Loucy (cell line): ENCODE data around the gene ITPK1.

Experiments used
- CTCF ChIP-seq: fragments of 200-600 bp; sonication (generic); conservative IDR thresholded peaks from 2 replicates; pipeline ENCODE4 v1.5.1; 2014; ENCODE audit warnings: mild to moderate bottlenecking, antibody characterized with exemption, low read length
- EZH2phosphoT487 ChIP-seq: fragments of 200-600 bp; IDR thresholded peaks from 2 replicates; pipeline ENCODE4 v1.6.1; 2018; ENCODE audit warnings: antibody characterized with exemption, mild to moderate bottlenecking, moderate library complexity, borderline replicate concordance

GRCh38 chr14:92962031-92962830 lies 153.5 kb downstream of the ITPK1 start:
- no peak for TF ChIP-seq CTCF
- no peak for TF ChIP-seq EZH2phosphoT487
